ENCODE results near the gene TBCEL. TPM values are rescaled to one million over a fixed set of nuclear protein-coding genes. Genes with fewer than 3 reads are reported as not detected.

The TBCEL gene
- total RNA-seq, 1 donor from 2014 or later: 40.4 TPM

DNA sequence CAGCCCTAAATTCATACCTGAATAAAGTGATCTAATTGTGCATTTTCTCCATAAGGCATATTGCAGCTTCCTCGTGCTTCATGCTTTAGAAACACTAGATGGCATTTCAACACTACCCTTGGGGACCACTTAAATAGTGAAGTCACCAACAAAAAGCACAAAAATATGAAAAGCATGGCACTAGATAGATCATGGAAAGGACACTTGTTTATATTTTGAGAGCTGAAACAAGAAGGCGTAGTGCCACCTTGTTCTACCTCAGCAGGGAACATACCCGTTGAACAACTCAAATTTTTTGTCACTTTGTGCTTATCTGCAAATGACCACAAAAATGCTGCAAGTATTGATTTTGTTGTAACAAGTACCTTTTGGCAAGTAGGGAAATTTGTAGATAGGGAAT, 8.6 kb downstream of the TBCEL start:
- no peak overlapping the region for H3K27ac ChIP-seq

GRCh38 chr11:121033635-121034034, 9.7 kb downstream of the TBCEL start:
- no peaks in the 10 kb centered on the region for H3K36me3 ChIP-seq
- no peaks in the 10 kb centered on the region for H3K27me3 ChIP-seq
- DNase-seq (ENCODE audit: low spot score in 2 of 2): no peak
- intact Hi-C loops (cut with DNase I): no loop called here
- H3K4me1 ChIP-seq: no peaks in the 10 kb centered on the region
- H3K27ac ChIP-seq: no peak overlapping the region
- no peak overlapping the region for H3K4me3 ChIP-seq
- no peak for TF ChIP-seq CTCF (IDR thresholded peaks at IDR 0.05)
- H3K9me3 ChIP-seq: no peaks in the 10 kb centered on the region

More for the DNA sequence above, 8.6 kb downstream of the TBCEL start:
- H3K4me3 ChIP-seq: no peak overlapping the region
- TF ChIP-seq CTCF (IDR thresholded peaks at IDR 0.05): no peak
- intact Hi-C loops (cut with DNase I): no loop called here
- DNase-seq (ENCODE audit: low spot score in 2 of 2): no peak
- no peaks in the 10 kb centered on the region for H3K36me3 ChIP-seq
- H3K4me1 ChIP-seq: no peaks in the 10 kb centered on the region
- H3K9me3 ChIP-seq: no peaks in the 10 kb centered on the region
- no peaks in the 10 kb centered on the region for H3K27me3 ChIP-seq

- H3K27me3 ChIP-seq: no peaks in the 10 kb centered on the region
- H3K9me3 ChIP-seq: no peaks in the 10 kb centered on the region
- no peaks in the 10 kb centered on the region for H3K4me1 ChIP-seq
- no peaks in the 10 kb centered on the region for H3K36me3 ChIP-seq
- no peak overlapping the region for H3K4me3 ChIP-seq
- DNase-seq (ENCODE audit: low spot score in 2 of 2): no peak
- no peak overlapping the region for H3K27ac ChIP-seq
- intact Hi-C loops (cut with DNase I): no loop called here
- no peak for TF ChIP-seq CTCF (IDR thresholded peaks at IDR 0.05)
Observed at GRCh38 chr11:121035169-121035755, 11.4 kb downstream of the TBCEL start.

GRCh38 chr11:121035780-121036179, 11.9 kb downstream of the TBCEL start:
- Histone ChIP-seq H3K4me1 (no peaks in the 10 kb centered on the region), H3K27ac (no peak overlapping the region), H3K36me3 (no peaks in the 10 kb centered on the region), H3K27me3 (no peaks in the 10 kb centered on the region), H3K4me3 (no peak overlapping the region), H3K9me3 (no peaks in the 10 kb centered on the region)
- DNase-seq (ENCODE audit: low spot score in 2 of 2): no peak
- no peak for TF ChIP-seq CTCF (IDR thresholded peaks at IDR 0.05)
- intact Hi-C loops (cut with DNase I): no loop called here

DNA sequence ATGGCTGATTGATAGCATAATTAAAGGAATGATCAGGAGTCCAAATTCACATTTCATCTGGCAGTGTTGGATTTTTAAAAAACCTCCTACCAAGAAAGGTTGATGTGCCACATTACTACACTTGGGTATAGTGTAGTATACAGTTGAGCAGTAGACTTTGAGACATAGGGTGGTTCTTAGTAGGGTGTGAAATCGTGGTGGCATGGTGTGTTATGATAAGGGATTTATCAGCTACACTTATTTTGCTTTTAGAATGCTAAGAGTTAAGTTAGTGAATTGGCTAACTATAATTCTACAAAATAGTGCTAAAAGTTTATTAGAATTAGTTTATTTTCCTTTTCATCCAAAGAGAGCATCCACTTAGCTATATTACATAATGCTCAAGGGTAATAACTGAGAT, 13.1 kb downstream of the TBCEL start:
- Histone ChIP-seq H3K4me3 (no peak overlapping the region), H3K9me3 (no peaks in the 10 kb centered on the region), H3K4me1 (no peaks in the 10 kb centered on the region), H3K27ac (no peak overlapping the region), H3K27me3 (no peaks in the 10 kb centered on the region), H3K36me3 (no peaks in the 10 kb centered on the region)
- intact Hi-C loops (cut with DNase I): no loop called here
- no peak for TF ChIP-seq CTCF (IDR thresholded peaks at IDR 0.05)
- DNase-seq (ENCODE audit: low spot score in 2 of 2): no peak

Data from ascending aorta (tissue), 2 donors.